MCF 10A (cell line): Measurements from ENCODE around the gene CEMP1. TPM values are rescaled to one million over a fixed set of nuclear protein-coding genes. Genes with fewer than 3 reads are reported as not detected.

Experiments used
- BruUV-seq: library from RNA; stranded (reverse); fragments of 400-500 nt; replicated peaks from 2 replicates; lab custom pipeline; 2021; lab: Mats Ljungman, UMichigan
- CTCF ChIA-PET: fragments of 300-600 bp; sonication (Branson Sonifier 250); formaldehyde crosslinking; extraction: SDS; loops from one replicate; lab custom pipeline; 2021; ENCODE audit warnings: antibody characterized with exemption, inconsistent platforms; lab: Yijun Ruan, JAX
- POLR2A ChIA-PET: fragments of 300-600, 350-650 bp; sonication (Branson Sonifier 250); formaldehyde crosslinking; extraction: SDS; loops from one replicate; lab custom pipeline; 2020; ENCODE audit warnings: antibody characterized with exemption, inconsistent platforms; lab: Yijun Ruan, JAX
- DNase-seq: peaks from one replicate; pipeline ENCODE4 v3.0.0-alpha.2; 2018; ENCODE audit not compliant: unreplicated experiment
- H3K27ac Mint-ChIP-seq: one replicate; pipeline ENCODE4 v1.8.0; 2022; ENCODE audit warnings: mild to moderate bottlenecking, low read depth, mixed read lengths; ENCODE audit not compliant: unreplicated experiment
- H3K27me3 Mint-ChIP-seq: one replicate; pipeline ENCODE4 v1.8.0; 2022; ENCODE audit warnings: mixed read lengths; ENCODE audit not compliant: insufficient read depth, unreplicated experiment
- H3K36me3 Mint-ChIP-seq: one replicate; pipeline ENCODE4 v1.8.0; 2022; ENCODE audit warnings: mild to moderate bottlenecking, moderate library complexity, mixed read lengths; ENCODE audit not compliant: insufficient read depth, unreplicated experiment
- H3K4me1 Mint-ChIP-seq: one replicate; pipeline ENCODE4 v1.8.0; 2022; ENCODE audit warnings: mixed read lengths; ENCODE audit not compliant: insufficient read depth, unreplicated experiment
- H3K4me3 Mint-ChIP-seq: one replicate; pipeline ENCODE4 v1.8.0; 2022; ENCODE audit warnings: mild to moderate bottlenecking, moderate library complexity, mixed read lengths; ENCODE audit not compliant: unreplicated experiment
- H3K9me3 Mint-ChIP-seq: one replicate; pipeline ENCODE4 v1.8.0; 2022; ENCODE audit warnings: mixed read lengths; ENCODE audit not compliant: unreplicated experiment
- intact Hi-C: fragments of 100-400 bp; cut with micrococcal nuclease; formaldehyde crosslinking; loops from 2 replicates; pipeline ENCODE4 v1.14.1; 2022
- total RNA-seq: library from RNA; stranded (reverse); gene quantifications from 2 replicates; pipeline ENCODE4 v1.2.3, GENCODE V29; 2022
- TF ChIP-seq, protein P1 (sequence below): fragments of 200-600 bp; IDR thresholded peaks from one replicate; pipeline ENCODE4 v1.8.0; 2022; ENCODE audit warnings: antibody characterized with exemption, mild to moderate bottlenecking; ENCODE audit not compliant: unreplicated experiment

Gene CEMP1
- total RNA-seq, 1 experiment from 2014 or later, result not detected

DNA sequence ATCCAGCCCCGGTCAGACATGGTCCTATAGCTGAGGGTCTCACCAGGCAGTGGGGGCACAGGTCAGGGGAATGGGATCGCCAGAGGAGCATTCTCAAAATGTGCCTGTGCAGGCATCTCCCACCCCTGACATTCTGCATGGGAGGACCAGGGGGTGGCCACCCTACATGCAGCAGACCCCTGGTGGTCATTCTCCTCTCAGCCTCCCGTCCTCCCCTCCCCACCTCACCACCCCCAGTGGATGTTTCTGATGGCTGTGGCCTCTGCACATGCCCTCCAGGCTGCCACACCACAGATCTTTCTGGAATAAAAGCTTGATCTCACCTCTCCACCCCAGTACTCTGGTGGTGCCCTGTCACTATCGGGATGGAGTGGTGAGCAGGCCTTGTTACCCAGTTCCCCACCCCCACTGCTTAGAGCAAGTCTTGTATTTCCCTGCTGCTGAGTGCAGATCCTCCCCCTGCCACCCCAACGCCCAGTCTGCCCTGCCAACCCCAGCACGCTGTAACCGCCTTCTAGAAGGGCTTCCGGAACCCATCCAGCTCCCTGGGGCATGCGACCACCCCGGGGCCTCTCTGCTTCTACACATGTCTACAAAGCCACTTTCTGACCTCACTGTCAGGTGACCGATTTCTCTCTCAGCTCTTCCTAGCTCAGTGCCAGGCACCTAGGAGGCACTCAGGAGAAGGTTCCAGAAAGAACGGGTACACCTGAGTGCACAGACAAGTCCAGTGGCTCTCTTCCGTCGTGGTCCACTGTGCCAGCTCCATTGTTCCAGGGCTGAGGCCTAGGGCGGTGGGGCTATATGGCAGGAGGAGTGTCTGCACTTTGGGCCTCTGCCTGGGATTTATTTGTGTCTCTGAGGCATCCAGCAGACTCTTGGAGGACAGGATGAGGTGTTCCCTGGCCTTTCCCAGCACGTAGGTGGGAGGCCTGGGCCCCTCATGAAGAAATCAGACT, 47.0 kb downstream of the CEMP1 start:
- no peak overlapping the region for H3K4me3 Mint-ChIP-seq
- no peak for DNase-seq
- BruUV-seq, result no TSS peak
- no peaks in the 10 kb centered on the region for H3K9me3 Mint-ChIP-seq
- TF ChIP-seq, protein P1, sequence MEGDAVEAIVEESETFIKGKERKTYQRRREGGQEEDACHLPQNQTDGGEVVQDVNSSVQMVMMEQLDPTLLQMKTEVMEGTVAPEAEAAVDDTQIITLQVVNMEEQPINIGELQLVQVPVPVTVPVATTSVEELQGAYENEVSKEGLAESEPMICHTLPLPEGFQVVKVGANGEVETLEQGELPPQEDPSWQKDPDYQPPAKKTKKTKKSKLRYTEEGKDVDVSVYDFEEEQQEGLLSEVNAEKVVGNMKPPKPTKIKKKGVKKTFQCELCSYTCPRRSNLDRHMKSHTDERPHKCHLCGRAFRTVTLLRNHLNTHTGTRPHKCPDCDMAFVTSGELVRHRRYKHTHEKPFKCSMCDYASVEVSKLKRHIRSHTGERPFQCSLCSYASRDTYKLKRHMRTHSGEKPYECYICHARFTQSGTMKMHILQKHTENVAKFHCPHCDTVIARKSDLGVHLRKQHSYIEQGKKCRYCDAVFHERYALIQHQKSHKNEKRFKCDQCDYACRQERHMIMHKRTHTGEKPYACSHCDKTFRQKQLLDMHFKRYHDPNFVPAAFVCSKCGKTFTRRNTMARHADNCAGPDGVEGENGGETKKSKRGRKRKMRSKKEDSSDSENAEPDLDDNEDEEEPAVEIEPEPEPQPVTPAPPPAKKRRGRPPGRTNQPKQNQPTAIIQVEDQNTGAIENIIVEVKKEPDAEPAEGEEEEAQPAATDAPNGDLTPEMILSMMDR, result no peak
- H3K27ac Mint-ChIP-seq, result no peak overlapping the region
- intact Hi-C loops, result no loop called here
- H3K36me3 Mint-ChIP-seq, result peaks cover 4% of the 10 kb centered on the region
- POLR2A ChIA-PET, result interaction anchor here (0.6 to 1.1 kb wide), 2 partner anchors 15 to 36 kb away, joined by 3 read pairs; no protein-coding TSS in a partner anchor
- H3K27me3 Mint-ChIP-seq, result no peaks in the 10 kb centered on the region
- peaks cover 4% of the 10 kb centered on the region for H3K4me1 Mint-ChIP-seq
- CTCF ChIA-PET, result interaction anchor here (0.6 to 2.3 kb wide), 5 partner anchors 9 to 144 kb away, joined by 3 to 4 read pairs (median 4); partner anchors contain the start of gene ABCA3

DNA sequence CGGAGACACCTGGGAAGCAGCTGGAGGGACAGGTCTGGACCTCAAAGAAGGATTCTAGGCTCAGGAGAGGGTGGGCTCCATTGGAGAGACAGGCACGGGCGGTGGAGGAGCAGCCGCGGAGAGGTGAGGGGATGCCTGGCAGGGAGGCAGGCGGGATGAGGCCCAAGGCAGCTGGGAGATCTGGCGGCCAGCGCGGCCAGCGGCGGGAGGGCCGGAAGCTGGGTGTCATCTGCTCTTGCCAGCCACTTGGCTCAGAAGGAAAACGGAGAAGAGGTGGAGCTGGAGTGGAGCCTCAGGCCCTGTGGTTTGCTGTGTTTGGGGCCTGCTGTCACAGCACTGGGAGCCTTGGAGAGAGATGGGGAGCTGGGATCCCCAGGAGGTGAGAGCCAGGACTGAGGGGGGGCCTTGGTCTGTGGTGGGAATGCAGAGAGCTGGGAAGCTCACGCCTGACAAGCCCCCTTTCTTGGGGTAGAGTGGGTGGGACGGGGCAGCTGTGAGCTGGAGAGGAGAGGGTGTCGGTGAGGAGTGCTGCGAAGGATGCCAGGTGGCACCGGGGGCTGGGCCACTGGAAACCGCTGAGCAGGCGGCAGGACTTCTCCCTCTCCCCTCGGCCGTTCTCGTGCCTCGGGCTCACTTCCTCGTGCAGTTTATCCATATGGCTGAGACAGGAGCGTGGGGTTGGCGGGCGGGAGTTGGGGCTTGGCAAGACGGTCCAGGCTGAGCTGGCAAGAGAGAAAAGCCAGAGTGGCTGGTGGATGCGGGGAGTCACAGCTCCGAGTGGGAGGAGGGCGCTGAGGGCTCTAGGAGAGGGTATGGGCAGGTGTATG, 48.3 kb downstream of the CEMP1 start:
- ChIA-PET CTCF (interaction anchor here (0.6 to 2.0 kb wide), 4 partner anchors 18 to 290 kb away, joined by 3 to 11 read pairs (median 4); no protein-coding TSS in a partner anchor), POLR2A (interaction anchor here (0.5 to 1.1 kb wide), 2 partner anchors 38 to 511 kb away, joined by 3 to 5 read pairs; partner anchors contain the start of gene TBL3)
- Mint-ChIP-seq H3K27ac (no peak overlapping the region), H3K36me3 (peaks cover 9% of the 10 kb centered on the region), H3K27me3 (no peaks in the 10 kb centered on the region), H3K4me3 (no peak overlapping the region), H3K9me3 (no peaks in the 10 kb centered on the region), H3K4me1 (peaks cover 10% of the 10 kb centered on the region)
- no TSS peak for BruUV-seq
- DNase-seq, result no peak
- intact Hi-C loops, result no loop called here
- TF ChIP-seq, protein P1, result no peak

DNA sequence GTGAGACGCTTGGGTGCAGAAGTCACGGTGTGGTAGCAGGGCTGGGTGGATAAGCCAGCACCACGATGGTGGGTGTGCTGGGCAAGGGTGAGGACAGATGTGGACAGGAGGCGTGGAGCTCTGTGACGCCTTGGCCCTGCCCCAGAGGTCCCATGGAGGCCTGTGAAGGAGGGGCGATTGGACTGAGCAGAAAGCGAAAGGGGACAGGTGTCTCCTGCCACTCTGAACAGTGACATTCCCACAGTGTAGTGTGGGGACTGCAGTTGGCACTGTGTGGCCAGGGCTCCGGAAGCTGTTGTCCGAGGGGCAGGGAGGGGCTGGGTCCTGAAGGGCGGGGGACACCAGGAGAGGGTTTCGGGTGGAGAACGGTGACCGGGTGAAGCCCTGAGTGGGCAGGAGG, 49.0 kb downstream of the CEMP1 start:
- Mint-ChIP-seq H3K27ac (no peak overlapping the region), H3K36me3 (peaks cover 10% of the 10 kb centered on the region), H3K4me3 (no peak overlapping the region), H3K9me3 (no peaks in the 10 kb centered on the region), H3K4me1 (peaks cover 14% of the 10 kb centered on the region), H3K27me3 (no peaks in the 10 kb centered on the region)
- ChIA-PET POLR2A (interaction anchor here (0.5 kb wide), 1 partner anchor 510 kb away, joined by 5 read pairs; the partner anchor contains the start of gene TBL3), CTCF (interaction anchor here (0.7 to 2.0 kb wide), 2 partner anchors 17 to 19 kb away, joined by 3 to 11 read pairs; no protein-coding TSS in a partner anchor)
- BruUV-seq, result no TSS peak
- intact Hi-C loops, result no loop called here
- DNase-seq, result no peak
- TF ChIP-seq, protein P1, result no peak
